Activated B cell treated with CpG ODN at 0.5 μM for 24 hours (primary cell): ENCODE results near the gene CALML5. TPM values are rescaled to one million over a fixed set of nuclear protein-coding genes. Genes with fewer than 3 reads are reported as not detected.
A peak's percentile ranks its signal among the peaks of the same experiment; 100 is the strongest.

ENCODE experiments used
- ATAC-seq: fragments of 200-7000 bp; cut with Tn5 transposase; one replicate; pipeline ENCODE4 v1.10.0; 2021; ENCODE audit warnings: low read depth, mild to moderate bottlenecking, moderate library complexity
- CTCF ChIA-PET: fragments of 350-600 bp; sonication (Branson Sonifier 250); formaldehyde crosslinking; loops from one replicate; lab custom pipeline; 2021; ENCODE audit warnings: antibody characterized with exemption; lab: Charles Lee
- POLR2A ChIA-PET: fragments of 350-600 bp; sonication (Branson Sonifier 250); formaldehyde crosslinking; loops from one replicate; lab custom pipeline; 2021; ENCODE audit warnings: antibody characterized with exemption; lab: Charles Lee
- DNase-seq: peaks from one replicate; pipeline ENCODE4 v3.0.0; 2022
- H3K27ac Mint-ChIP-seq: one replicate; pipeline ENCODE4 v1.8.0; 2020; ENCODE audit warnings: mixed read lengths
- H3K27me3 Mint-ChIP-seq: one replicate; pipeline ENCODE4 v1.8.0; 2021; ENCODE audit warnings: mixed read lengths
- H3K36me3 Mint-ChIP-seq: one replicate; pipeline ENCODE4 v1.8.0; 2021; ENCODE audit warnings: low read depth, mixed read lengths
- H3K4me1 Mint-ChIP-seq: one replicate; pipeline ENCODE4 v1.8.0; 2021; ENCODE audit warnings: mixed read lengths
- H3K4me3 Mint-ChIP-seq: one replicate; pipeline ENCODE4 v1.8.0; 2020; ENCODE audit warnings: mild to moderate bottlenecking, mixed read lengths
- H3K9me3 Mint-ChIP-seq: one replicate; pipeline ENCODE4 v1.8.0; 2020; ENCODE audit warnings: mixed read lengths
- CTCF ChIP-seq: fragments of 200-600 bp; IDR thresholded peaks from one replicate; pipeline ENCODE4 v1.8.0; 2022; ENCODE audit warnings: antibody characterized with exemption, mild to moderate bottlenecking
- intact Hi-C: fragments of 100-400 bp; cut with micrococcal nuclease; formaldehyde crosslinking; loops from one replicate; pipeline ENCODE4 v1.15.1; 2024
- total RNA-seq: library from RNA; stranded (reverse); gene quantifications from 2 replicates; pipeline ENCODE4 v1.2.3, GENCODE V29; 2022

Gene CALML5
- total RNA-seq, 1 donor from 2014 or later = not detected

- intact Hi-C loops = no loop called here
- Mint-ChIP-seq H3K4me1 (no peaks in the 10 kb centered on the region), H3K27ac (no peak overlapping the region), H3K9me3 (no peaks in the 10 kb centered on the region), H3K4me3 (no peak overlapping the region), H3K27me3 (peaks cover 10% of the 10 kb centered on the region), H3K36me3 (no peaks in the 10 kb centered on the region)
- CTCF ChIA-PET = interaction anchor here (1.4 kb wide), 1 partner anchor 96 kb away, joined by 4 read pairs; no protein-coding TSS in a partner anchor
- no peak for DNase-seq
- ATAC-seq = no peak
- no peak for TF ChIP-seq CTCF
- POLR2A ChIA-PET = no interaction called here
These were observed 27.4 kb upstream of the CALML5 start for GRCh38 chr10:5526691-5527331.

- H3K36me3 Mint-ChIP-seq = no peaks in the 10 kb centered on the region
- no peaks in the 10 kb centered on the region for H3K4me1 Mint-ChIP-seq
- ATAC-seq (no peak), DNase-seq (peak; percentile 7)
- no peaks in the 10 kb centered on the region for H3K9me3 Mint-ChIP-seq
- CTCF ChIA-PET = interaction anchor here (1.4 kb wide), 1 partner anchor 97 kb away, joined by 4 read pairs; no protein-coding TSS in a partner anchor
- no peak overlapping the region for H3K4me3 Mint-ChIP-seq
- H3K27me3 Mint-ChIP-seq = peaks cover 10% of the 10 kb centered on the region
- POLR2A ChIA-PET = interaction anchor here (0.6 kb wide), 1 partner anchor 9 kb away, joined by 3 read pairs; no protein-coding TSS in a partner anchor
- no peak overlapping the region for H3K27ac Mint-ChIP-seq
- no peak for TF ChIP-seq CTCF
- intact Hi-C loops = no loop called here
These were observed 26.4 kb upstream of the CALML5 start for GRCh38 chr10:5525561-5526341.

GRCh38 chr10:5524641-5525560 lies 25.5 kb upstream of the CALML5 start, which contains the start of gene CALML3:
Gene CALML3, plus strand, starts transcription at chr10:5524961. Its CDS starts 125 bp downstream, at chr10:5525086.
- no peak within 1 kb of the TSS for H3K27ac Mint-ChIP-seq
- no peak within 1 kb of the TSS for H3K4me3 Mint-ChIP-seq

GRCh38 chr10:5523796-5524574 lies 24.6 kb upstream of the CALML5 start:
- no peak for TF ChIP-seq CTCF
- Mint-ChIP-seq H3K27ac (no peak overlapping the region), H3K9me3 (no peaks in the 10 kb centered on the region), H3K36me3 (no peaks in the 10 kb centered on the region), H3K27me3 (peaks cover 10% of the 10 kb centered on the region), H3K4me1 (no peaks in the 10 kb centered on the region), H3K4me3 (no peak overlapping the region)
- ATAC-seq (no peak), DNase-seq (peak; percentile 6)
- POLR2A ChIA-PET = no interaction called here
- intact Hi-C loops = no loop called here
- CTCF ChIA-PET = no interaction called here

More at GRCh38 chr10:5524641-5525560, 25.5 kb upstream of the CALML5 start, which contains the start of gene CALML3:
- CTCF ChIA-PET = no interaction called here
- TF ChIP-seq CTCF = no peak
- Mint-ChIP-seq H3K4me1 (no peaks in the 10 kb centered on the region), H3K36me3 (no peaks in the 10 kb centered on the region), H3K9me3 (no peaks in the 10 kb centered on the region), H3K27me3 (peaks cover 10% of the 10 kb centered on the region)
- intact Hi-C loops = no loop called here
- DNase-seq (peak; percentile 8), ATAC-seq (no peak)
- POLR2A ChIA-PET = interaction anchor here (0.6 kb wide), 1 partner anchor 8 kb away, joined by 3 read pairs; no protein-coding TSS in a partner anchor
